ENCODE measurements around the gene TP53I11.

- no peak for TF ChIP-seq POLR2A (IDR thresholded peaks at IDR 0.05)
- TF ChIP-seq, protein P1, sequence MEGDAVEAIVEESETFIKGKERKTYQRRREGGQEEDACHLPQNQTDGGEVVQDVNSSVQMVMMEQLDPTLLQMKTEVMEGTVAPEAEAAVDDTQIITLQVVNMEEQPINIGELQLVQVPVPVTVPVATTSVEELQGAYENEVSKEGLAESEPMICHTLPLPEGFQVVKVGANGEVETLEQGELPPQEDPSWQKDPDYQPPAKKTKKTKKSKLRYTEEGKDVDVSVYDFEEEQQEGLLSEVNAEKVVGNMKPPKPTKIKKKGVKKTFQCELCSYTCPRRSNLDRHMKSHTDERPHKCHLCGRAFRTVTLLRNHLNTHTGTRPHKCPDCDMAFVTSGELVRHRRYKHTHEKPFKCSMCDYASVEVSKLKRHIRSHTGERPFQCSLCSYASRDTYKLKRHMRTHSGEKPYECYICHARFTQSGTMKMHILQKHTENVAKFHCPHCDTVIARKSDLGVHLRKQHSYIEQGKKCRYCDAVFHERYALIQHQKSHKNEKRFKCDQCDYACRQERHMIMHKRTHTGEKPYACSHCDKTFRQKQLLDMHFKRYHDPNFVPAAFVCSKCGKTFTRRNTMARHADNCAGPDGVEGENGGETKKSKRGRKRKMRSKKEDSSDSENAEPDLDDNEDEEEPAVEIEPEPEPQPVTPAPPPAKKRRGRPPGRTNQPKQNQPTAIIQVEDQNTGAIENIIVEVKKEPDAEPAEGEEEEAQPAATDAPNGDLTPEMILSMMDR (IDR thresholded peaks at IDR 0.05): no peak
Observed at GRCh38 chr11:44983786-44984185, 33.1 kb upstream of the TP53I11 start.

All from stomach (tissue), 4 donors.